AG08395 (cell line): ENCODE measurements around the gene ICA1.

Experiments
- DNase-seq: peaks from one replicate; pipeline ENCODE4 v3.0.0; 2012; ENCODE audit warnings: mixed read lengths, low spot score

ICA1 gene

GRCh38 chr7:8227261-8227660 lies 34.7 kb downstream of the ICA1 start:
- no peak for DNase-seq

- no peak for DNase-seq
Observed at GRCh38 chr7:8226501-8226900, 35.5 kb downstream of the ICA1 start.

DNA sequence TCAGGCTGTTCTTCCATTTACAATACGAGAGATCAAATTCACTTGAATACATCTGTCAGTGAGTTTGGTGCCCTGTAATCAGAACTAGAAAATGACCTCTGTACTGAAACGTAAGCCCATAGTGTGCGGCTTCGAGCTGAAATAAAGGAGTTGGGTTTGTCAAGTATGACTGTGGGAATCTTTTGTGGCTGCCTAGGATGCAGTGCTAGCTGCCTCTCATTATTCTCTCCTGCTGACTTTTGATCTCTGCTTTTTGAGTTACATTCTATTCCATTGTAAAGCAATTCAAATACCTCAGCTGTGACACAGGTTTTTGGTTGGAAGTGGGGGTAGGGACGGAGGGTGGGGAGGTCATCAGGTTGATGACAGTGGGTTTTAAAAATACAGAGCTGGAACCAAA lies 40.4 kb downstream of the ICA1 start:
- no peak for DNase-seq

DNA sequence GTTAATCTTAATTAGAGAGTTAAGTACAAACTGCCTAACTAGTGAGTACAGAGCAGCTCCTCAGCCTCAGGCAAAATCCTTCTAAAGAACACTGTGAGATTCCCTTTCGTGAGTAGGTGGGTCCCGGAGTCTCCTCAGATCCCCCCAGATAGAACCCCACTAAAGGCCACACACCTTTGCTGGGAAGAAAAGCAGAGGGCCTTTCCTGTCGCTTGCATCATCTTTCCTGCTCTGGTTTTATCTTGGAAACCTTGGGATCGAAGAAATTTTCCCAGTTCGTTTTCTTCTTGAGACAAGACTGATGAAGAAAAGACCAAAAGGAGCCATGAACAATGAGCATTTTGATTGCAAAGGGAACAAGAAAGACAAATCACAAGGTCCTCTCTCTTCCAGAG lies 40.9 kb downstream of the ICA1 start:
- DNase-seq = no peak

- DNase-seq = no peak
Observed at GRCh38 chr7:8220376-8221100, 41.4 kb downstream of the ICA1 start.

DNA sequence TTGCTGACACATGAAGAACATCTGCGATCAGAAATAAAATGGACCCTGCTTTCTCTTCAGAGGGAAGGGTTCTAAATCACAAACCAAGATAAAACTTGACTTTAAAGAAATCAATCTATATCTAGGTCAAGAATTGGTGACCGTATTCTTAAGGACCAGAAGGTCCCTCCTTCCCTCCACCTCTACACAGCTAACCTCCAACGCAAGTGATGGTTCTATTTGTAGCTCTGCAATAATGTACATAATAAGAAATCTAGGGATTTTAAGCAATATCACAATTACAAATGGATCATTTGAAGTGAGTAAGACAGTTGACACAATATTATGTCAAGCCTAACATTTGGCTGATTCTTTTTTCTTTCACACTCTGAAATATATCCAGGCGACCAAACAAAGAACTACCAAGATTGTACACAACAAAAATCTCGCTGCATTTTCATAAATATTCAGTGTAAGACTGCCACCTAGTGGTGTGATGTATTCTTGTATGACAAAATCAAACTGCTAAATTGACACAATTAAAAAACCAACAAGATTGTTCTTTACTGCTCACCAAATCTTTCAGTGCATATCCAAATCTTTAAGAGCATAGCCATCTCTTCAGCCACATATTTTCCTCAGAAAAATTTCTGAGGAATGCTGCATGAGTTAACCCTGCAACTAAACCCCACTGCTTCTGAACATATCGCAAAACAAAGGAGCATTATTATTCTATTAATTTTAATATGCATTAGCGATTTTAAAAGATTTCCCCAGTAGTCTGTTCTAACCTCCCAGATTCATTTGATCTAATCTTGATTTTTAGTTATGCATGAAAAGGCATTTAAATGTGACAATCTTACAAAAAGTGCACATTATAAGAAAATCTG lies 44.5 kb downstream of the ICA1 start:
- peak; percentile 60 for DNase-seq

DNA sequence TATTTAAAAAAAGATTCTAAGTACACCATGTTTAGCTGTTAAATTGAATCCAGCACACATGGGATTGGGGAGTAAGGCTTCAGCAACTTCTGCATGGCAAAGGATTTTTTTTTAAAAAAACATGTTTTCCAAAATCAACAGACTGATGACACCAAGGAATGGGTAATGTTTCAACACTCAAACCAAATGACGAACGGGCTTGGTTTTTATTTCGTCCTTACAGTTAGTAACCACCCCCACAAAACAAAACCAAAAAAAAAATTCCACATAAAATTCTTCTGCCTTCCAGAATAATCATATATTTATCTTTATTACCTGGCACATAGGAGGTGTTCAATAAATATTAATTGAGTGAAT lies 45.7 kb downstream of the ICA1 start:
- no peak for DNase-seq

DNA sequence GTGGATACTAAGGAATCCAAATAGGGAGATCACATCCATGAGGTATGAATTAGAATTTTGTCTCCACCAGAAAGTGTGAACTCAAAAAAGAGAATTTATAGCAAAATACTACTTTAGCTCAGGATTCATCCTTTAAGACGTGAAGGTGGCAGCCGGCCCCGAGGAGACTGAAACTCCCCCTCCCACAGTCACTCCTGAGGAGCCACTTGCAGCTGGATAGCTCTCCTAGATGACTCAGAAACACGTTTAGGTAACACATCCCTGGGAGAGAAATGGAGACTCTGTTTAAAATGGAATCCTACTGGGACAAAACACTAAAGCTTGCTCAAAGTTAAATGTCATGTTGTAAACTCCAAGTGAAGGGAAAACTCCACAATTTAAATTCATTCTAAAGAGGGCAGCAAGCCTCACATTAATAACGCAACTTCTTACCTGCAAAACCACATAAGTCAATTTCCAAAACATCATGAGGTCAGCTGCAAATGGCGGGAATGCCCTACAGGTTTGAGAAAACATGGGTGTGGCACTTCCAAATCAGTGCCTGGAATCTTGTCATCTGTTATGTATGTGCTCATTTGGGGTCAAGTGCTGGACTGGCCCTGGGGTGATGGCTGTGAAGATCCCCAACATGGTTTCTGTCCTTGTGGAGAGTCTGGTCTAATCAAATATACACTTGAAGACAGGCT lies 46.2 kb downstream of the ICA1 start:
- no peak for DNase-seq

DNA sequence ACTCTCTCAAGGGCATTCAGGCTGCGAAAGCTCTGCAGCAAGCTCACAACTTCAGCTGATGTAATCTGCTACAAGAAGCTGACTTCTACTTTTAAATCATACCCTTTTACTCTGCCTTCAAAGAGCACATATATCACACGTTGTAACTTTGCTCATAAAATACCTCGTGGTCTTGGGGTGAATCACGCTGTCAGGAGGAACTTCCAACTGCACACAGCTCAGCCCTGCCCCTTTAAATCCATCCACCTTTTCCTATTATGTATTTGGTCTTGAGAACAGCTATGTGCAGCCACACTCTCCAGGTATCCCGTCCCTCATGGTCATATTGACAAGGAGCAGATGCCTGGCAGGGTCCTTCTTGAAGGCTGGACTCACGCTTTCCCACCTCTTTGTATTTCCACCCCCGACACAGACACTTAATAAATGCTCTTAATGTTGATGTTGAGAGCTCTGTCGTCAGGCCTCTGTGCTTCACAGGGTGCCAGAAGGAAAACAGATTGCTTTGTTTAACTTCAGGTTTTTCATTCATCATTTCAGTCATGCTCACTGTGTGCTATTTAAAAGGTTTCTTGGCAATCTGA lies 47.6 kb downstream of the ICA1 start:
- no peak for DNase-seq

GRCh38 chr7:8213381-8213780 lies 48.6 kb downstream of the ICA1 start:
- DNase-seq = no peak

DNA sequence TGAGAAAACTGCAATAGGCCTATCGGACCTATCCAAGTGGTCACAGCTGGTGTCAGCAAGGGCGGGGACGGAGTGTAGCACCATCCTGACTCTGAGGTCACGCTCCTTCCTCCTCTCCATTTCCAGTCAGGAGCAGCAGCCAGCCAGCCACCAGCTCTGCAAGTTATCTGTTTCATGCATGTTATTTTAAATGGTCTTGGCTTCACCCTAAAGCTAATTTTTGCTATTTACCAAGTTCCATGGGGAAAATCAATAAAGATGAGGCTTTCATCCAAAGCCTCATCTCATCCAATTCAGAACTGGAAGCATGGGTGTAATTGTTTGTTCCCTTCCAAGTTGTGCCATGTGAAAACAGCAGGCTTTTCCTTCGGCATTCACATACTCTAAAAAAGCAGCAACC lies 49.3 kb downstream of the ICA1 start:
- no peak for DNase-seq

- no peak for DNase-seq
Observed at GRCh38 chr7:8211725-8212096, 50.3 kb downstream of the ICA1 start.

GRCh38 chr7:8210845-8211724 lies 50.9 kb downstream of the ICA1 start:
- DNase-seq = no peak

GRCh38 chr7:8209353-8209752 lies 52.6 kb downstream of the ICA1 start:
- no peak for DNase-seq

GRCh38 chr7:8208816-8209215 lies 53.2 kb downstream of the ICA1 start:
- DNase-seq = no peak

GRCh38 chr7:8206956-8207355 lies 55.0 kb downstream of the ICA1 start:
- DNase-seq = no peak

GRCh38 chr7:8205537-8205936 lies 56.4 kb downstream of the ICA1 start:
- no peak for DNase-seq

- no peak for DNase-seq
Observed at GRCh38 chr7:8205031-8205387, 57.0 kb downstream of the ICA1 start.

- no peak for DNase-seq
Observed at GRCh38 chr7:8204339-8205030, 57.5 kb downstream of the ICA1 start.

GRCh38 chr7:8201846-8202441 lies 60.0 kb downstream of the ICA1 start:
- no peak for DNase-seq

DNA sequence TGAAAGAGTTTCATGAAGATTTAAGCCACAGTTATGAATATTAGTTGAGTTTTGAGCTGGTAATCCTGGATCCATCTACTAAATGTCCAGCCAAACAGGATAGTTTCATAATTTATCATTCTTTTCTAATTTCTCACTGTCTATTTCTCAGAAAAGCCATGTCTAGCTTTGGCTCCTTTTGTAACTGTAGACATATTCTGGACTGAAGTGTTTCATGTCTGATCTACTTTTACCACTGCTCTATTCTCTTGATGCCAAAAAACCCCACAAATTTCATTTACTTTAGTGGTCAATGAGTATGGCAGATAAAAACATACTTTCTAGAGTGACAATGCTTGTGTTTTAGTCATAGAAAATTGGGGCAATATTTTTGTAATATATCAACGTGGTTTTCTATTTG lies 61.2 kb downstream of the ICA1 start:
- DNase-seq = no peak
